NCI-H748 treated with DMSO at 0.1 percent for 48 hours (cell line): ENCODE results near the gene ACOT13.
"Not testable (repeated sequence)": the region's sequence is repeated elsewhere in the genome, so short reads cannot be mapped to it uniquely, and the experiment has no call there.

ENCODE experiments used
- DNase-seq: peaks from one replicate; lab custom pipeline; 2025; lab: John Stamatoyannopoulos, UW

ACOT13 gene

DNA sequence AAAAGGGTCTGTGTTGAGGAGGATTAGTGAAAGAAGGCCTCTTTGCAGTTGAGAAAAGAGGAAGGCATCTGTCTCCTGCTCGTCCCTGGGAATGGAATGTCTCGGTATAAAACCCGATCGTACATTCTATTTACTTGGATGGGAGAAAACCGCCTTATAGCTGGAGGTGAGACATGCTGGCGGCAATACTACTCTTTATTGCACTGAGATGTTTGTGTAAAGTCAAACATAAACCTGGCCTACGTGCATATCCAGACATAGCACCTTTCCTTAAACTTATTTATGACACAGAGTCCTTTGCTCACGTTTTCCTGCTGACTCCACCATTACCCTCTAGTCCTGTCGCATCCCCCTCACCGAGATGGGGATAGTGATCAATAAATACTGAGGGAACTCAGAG is 4.6 kb upstream of the ACOT13 start:
- DNase-seq = no peak

DNA sequence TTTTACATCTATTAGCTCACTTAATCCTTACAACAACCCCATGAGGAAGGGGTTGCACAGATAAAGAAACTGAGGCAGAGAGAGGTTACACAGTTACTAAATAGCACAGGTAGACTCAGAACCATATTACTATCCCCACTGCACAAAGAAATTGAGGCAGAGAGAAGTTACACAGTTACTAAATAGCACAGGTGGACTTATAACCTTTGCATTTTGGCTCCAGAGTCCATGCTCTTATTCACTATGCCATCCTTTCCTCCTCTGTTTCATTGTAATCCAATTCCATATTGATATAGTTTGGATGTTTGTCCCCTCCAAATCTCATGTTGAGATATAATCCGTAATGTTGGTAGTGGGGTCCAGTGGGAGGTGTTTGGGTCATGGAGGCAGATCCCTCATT is 3.7 kb upstream of the ACOT13 start:
- no peak for DNase-seq

DNA sequence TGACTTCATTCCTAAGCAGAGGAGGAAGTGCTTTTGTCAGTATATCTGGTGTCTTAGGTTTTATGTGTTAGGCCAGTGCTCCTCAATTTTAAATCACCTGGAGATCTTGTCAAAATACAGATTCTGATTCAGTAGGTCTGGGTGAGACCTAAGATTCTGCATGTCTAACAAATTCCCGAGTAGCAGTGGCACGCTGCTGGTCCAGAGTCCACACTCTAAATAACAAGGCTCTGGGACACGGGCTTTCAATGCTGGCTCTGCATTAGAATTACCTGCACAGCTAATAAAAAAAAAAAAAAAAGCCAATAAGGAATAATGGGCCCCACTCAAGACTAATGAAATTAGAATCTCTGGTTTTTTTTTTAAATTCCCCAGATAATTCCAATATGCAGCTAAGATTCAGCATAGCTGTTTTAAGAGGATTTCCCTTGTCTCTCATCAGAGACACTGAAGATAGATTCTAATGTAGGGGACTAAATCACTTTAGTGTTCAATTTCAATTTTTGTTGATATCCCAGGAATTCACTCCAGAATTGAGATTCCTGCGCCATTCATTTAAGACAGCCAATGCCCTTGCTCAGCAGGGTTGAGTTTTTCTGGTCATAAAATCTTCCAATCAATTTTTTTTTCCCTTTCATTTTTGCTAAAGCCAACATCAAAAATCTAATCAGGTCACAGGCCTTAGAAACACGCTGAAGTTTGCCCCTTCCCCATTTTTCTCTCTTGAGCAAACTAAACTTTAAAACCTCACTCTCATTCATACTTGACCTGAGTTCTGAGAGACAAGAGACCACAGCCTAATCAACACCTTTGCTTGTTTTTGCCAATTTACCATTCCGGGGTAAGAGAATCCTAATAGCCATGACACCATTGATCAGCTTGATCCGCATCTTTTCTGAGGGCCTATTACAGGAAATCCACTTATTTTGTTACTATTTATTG is 2.6 kb upstream of the ACOT13 start:
- no peak for DNase-seq

DNA sequence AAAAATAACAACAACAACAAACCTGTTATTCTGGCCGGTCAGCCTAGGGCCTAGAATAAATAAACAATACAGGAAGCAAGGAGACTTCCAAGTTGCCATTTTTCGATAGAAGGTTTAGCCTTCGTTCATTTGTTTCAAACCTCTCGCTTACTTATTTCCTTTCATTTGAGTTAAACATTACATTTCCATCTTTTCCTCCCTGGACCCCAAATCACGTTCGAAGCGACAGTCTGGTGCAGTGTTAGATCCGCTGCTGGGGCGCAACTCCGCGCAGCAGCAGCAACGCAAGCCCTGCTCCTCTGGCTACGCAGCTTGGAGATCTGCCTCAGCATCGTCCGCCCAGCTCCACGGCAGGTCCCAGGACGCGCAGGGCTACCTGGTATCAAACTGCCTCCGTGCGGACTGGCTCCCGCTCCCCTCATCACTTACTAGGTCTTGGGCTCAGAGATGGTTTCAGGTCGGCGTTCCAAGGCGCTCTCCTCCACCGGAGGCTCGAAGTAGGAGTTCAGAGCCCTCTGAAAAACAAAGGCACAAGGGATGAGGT is 708 bp upstream of the ACOT13 start:
- no peak for DNase-seq

DNA sequence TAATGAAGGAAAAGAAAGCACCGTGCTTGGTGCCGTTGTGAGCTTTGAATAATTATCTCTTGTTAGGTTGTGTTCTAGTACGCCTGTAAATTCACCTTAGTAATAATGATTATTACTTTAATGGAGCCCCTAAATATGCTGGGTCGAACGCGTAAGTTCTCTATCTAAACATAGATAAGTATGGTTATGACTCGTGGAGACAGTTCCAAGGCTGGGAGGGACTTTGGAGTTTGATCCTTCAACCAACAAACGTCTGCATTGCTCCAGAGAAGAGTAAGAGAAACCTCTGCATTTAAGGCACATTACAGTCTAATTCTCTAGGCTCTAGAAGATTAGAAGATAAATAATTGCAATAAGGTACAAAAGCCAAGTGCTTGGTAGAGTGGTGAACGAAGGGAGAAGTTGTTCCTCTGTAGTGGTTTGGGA is 514 bp downstream of the ACOT13 start:
- DNase-seq = no peak

DNA sequence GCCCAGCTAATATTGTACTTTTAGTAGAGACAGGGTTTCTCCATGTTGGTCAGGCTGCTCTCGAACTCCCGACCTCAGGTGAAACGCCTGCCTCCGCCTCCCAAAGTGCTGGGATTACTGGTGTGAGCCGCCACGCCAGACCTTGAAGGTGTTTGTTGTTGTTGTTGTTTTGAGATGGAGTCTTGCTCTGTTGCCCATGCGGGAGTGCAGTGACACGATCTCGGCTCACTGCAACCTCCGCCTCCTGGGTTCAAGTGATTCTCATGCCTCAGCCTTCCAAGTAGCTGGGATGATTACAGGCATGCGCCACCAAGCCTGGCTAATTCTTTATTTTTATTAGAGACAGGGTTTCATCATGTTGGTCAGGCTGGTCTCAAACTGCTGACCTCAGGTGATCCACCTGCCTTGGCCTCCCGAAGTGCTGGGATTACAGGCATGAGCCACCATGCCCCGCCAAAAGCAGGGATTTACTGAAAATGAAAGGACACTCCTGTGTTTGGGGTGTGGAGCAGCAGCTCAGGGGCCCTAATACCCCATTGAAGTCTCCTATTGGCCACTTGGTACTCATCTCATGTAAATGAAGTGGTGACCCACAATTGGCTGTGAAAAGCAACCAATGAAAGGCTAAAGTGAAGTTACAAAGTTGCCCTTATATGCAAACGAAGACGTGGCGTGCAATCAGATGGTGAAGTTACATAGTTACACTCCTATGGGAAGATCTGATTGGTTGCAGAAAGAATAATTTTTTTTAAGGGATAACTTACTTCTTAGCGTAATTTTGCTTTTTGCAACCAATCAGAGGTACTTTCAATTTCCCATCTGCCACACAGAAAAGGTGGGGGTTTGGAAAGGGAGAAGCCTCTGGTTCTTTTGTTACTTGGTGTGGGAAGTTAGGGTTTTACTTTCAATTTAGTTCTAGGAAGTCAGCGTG is 1.5 kb downstream of the ACOT13 start:
- not testable (repeated sequence) for DNase-seq

DNA sequence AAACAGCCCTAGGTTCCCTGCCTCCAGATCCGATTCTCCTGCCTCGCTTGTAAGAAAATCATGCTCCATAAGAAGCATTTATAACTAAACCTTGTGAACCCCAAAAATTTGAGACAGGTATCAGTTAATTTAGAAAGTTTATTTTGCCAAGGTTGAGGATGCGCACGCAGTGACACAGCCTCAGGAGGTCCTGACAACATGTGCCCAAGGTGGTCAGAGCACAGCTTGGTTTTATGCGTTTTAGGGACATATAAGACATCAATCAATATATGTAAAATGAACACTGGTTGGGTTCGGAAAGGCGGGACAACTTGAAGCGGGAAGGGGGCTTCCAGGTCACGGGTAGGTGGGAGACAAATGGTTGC is 2.1 kb downstream of the ACOT13 start:
- DNase-seq = no peak

DNA sequence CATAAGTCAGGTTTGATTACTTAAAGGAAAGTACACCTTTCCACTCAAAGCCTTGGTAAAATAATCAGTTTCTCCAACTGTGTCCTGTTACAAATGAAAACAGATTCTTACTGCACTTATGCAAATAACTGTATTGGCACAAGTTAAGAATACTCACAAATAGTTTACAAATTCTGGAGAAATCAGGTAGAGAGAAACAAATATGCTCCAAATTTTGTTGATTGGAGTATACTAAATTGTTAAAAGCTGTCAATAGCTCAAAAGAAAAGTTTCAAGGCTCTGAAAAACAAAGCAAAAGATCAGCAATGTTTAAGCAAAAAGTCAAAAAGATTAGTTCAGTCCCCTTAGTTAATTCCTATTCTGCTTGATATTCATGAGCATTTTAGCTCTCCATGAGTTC is 3.6 kb downstream of the ACOT13 start:
- DNase-seq = not testable (repeated sequence)

DNA sequence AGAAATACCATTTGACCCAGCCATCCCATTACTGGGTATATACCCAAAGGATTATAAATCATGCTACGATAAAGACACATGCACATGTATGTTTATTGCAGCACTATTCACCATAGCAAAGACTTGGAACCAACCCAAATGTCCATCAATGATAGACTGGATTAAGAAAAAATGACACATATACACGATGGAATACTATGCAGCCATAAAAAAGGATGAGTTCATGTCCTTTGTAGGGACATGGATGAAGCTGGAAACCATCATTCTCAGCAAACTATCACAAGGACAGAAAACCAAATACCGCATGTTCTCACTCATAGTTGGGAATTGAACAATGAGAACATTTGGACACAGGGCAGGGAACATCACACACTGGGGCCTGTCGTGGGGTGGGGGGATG is 4.2 kb downstream of the ACOT13 start:
- DNase-seq = not testable (repeated sequence)

DNA sequence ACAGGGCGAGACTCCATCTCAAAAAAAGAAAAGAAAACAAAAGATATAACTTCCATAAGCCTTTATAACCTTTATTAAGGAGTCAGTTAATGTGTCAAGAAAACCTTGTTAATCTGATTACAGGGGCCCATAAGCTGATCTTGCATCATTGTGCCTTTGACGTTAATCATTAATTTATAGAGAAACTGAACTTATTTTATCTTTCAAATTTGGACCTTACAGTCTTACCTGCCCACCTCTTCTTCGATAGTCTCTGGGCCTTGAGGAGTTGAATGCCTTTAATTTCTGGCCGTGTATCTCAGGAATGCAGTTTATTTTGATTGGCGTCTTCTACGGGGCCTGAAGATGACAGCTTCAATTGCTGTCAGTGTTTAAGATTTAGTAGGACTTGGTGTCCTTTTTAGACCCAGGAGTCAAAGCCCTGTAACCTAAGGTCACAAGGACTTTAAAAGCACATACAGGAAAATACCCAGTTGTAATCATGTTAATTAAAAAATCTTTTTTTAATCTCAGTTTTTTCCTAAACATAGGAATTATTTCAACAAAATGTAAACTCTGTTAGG is 5.8 kb downstream of the ACOT13 start:
- DNase-seq = no peak

DNA sequence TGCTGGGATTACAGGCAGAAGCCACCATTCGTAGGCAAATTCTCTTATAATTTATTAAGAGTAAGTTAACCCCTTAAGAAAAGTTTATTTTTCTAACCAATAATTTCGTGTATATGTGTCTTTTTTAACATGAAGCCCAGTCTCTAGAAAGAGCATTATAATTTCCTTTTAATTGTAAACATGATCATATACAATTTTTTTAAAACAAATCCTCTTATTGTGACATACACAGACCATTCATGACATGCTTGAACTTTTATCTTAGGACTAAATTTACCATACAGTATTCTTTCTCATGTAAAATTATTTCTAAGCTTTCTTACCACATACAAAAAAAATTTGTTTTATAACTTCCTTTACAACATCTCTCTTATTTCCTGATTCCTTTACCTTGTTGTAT is 6.7 kb downstream of the ACOT13 start:
- no peak for DNase-seq

DNA sequence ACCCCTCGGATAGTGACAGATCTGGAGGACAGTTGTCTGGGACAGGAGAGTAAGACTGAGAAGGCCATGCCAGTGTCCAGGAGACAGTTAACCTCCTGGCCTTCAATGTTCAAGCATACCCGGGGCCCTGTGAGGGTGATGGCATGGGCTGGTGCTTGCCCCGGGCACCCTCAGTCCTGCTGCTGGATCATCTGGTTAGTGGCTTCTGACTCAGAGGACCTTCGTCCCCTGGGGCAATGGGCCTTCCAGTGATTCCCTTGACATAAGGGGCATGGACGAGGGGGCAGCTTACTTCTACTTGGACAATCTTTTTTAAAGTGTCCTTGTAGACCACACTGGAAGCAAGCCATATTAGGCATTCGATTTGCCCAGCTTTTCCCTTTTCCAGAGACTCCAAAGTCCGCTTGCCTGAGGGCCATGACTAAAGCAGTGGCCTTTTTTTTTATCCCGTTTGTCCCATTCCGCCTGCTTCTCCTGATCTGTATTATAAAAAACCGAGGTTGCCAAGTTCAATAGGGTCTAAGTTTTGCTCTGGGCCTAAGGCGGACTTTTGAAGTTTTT is 12.0 kb downstream of the ACOT13 start:
- not testable (repeated sequence) for DNase-seq

DNA sequence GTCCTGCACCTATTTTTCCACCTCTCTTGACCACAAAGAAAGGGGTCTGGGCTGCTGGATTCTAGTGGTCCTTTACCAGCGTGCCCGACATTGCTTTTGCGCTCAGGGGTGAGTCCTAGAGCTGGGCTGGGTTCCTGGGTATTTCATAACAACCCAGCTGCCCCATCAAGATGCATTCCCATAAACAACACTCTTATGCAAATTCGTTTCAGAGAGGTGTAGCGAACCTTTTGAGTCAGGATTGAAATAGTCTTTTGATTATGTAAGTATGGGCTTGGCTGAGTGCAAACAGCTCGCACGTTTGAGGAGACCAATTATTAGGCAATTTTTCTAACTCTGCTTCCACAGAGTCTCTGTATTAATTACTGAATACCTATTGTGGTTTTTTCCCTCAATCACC is 13.7 kb downstream of the ACOT13 start:
- no peak for DNase-seq

DNA sequence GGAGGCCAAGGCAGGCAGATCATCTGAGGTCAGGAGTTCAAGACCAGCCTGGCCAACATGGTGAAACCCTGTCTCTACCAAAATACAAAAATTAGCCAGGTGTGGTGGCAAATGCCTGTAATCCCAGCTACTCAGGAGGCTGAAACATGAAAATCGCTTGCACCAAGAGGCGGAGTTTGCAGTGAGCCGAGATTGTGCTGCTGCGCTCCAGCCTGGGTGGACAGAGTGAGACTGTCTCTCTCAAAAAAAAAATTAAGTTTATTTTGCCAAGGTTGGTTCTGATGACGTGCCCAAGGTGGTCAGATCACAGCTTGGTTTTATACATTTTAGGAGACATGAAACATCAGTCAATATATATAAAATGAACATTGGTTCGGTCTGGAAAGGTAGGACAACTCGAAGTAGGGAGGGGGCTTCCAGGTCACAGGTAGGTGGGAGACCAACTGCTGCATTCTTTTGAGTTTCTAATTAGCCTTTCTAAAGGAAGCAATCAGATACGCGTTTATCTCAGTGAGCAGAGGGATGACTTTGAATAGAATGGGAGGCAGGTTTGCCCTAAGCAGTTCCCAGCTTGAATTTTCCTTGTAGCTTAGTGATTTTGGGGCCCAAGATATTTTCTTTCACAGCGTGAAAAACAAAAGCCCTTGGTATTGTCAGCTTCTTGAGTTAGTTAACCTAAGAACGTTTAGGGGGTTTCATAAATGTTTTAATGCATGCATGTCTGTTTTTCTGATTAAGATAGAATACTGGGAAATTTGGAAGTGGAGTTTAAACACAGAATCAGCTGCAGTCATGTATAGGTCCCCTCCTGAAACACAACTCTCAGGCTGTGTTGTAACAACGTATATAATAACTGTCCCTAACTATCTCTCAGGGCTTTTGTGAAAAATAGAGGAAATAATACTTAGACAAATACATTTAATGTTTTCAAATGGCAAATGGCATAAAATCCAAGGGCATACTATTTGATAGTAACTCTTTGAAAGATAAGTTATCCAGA is 16.7 kb downstream of the ACOT13 start:
- no peak for DNase-seq

DNA sequence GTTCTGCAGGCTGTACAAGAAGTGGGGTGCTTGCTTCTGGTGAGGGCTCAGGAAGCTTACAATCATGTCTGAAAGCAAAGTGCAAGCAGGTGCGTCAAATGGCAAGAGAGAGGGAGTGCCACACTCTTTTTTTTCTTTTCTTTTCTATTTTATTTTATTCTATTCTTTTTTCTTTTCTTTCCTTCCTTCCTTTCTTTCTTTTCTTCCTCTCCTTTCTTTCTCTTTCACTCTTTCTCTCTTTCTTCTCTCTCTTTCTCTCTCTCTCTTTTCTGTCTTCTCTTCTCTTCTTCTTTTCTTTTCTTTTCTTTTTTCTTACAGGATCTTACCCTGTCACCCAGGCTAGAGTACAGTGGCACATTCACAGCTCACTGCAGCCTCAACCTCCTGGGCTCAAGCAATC is 19.5 kb downstream of the ACOT13 start:
- DNase-seq = no peak

DNA sequence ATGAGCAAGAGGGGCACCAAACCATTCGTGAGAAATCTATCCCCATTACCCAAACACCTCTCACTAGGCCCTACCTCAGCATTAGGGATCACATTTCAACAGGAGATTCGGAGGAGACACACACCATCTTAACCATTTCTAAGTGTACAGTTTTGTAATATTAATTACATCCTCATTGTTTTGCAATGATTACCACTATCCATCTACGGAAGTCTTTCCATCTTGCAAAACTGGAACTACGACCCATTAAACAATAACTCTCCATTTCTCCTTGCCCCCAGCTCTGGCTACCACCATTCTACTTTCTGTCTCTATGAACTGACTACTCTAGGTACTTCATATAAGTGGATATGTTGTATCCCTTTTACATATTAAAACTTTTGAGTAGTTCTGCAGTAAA is 20.1 kb downstream of the ACOT13 start:
- DNase-seq = no peak

DNA sequence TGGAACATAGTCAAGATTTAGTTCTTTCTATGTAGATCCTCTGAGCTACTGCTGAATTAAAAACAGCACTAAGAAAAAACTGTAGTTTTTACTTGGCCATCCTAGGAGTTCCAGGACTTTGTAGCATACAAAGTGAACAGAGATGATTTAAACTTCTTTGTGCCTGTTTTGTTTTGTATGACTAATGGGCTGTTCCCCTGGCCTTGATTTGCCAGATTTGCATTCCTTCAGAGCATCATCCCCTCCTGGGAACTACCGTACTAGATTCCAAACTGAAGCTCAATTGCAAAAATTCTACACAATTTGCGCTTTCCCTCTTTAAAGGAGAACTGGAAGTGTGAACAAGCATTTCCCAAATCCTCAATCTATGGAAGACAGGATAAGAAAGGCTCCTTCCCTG is 23.1 kb downstream of the ACOT13 start:
- DNase-seq = no peak

DNA sequence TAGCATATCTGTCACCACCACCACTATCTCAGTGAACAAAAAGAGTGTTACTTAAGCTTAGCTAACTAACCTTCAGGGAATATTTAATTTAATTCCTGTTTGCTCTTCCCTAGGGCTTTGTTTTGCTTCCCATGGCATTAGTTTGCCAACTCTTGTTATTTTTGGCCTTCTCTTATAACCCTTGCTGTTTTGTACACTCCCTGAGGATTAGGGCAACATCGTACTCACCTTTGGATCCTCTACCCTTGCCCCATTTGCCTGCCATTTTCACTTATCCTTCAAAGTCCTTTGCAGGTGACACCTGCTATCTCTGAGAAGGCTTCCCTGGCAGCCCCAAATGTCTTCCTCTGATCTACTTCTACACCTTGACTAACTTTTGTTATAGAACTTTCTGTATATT is 23.7 kb downstream of the ACOT13 start:
- no peak for DNase-seq

DNA sequence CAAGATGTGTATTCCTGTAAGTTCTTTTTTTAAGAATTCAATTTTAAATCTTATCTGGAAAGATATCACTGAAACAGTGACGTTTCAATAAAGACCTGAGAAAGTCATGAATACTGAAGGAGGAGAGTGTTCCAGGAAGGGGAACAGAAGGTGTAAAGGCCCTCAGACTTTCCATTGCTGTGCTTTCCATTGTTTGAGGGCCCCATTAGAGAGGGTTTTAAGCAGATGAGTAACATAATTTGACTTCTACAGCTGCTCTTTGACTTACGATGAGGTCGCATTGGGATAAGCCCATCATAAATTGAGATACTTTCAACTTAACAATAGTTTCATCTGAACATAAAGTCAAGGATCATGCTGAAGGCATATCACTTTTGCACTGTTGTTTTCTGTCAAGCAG is 24.7 kb downstream of the ACOT13 start:
- DNase-seq = no peak

DNA sequence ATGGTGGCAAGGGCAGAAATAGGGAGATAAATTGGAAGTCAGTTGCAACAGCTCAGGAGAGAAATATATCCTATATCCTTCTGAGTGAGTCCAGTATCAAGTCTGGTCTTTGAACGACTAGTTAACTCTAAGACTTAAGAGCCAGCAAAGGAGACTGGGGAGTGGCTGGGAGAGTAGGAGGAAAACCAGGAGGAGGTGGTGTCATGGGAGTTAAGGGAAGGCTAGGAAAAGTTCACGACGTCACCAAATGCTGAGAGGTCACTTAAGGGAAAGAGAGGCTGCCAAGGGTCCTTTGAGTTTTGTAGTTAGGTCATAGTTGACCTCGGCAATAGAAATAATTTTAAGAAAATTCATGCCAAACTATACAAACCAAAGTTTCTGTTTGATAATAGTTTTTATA is 25.1 kb downstream of the ACOT13 start:
- no peak for DNase-seq

DNA sequence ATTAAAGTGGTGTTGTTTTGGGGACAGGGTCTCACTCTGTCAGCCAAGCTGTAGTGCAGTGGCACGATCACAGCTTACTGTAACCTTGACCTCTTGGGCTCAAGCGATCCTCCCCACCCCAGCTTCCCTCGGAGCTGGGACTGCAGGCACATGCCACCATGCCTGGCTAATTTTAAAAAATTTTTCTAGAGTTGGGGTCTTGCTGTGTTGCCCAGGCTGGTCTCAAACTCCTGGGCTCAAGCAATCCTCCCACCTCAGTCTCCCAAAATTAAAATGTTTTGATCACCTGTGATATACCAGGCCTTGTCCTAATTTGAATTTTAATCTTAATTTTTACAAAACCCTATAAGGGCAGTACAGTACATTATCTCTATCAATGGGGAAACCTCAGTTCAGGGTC is 25.5 kb downstream of the ACOT13 start:
- DNase-seq = no peak
